NCI-H187 (cell line): ENCODE measurements around the gene ARHGAP18.
A peak's percentile ranks its signal among the peaks of the same experiment; 100 is the strongest.
"Not testable (repeated sequence)": the region's sequence is repeated elsewhere in the genome, so short reads cannot be mapped to it uniquely, and the experiment has no call there.

Source experiments
- DNase-seq, 2 experiments: peaks; one replicate each; lab custom pipeline; 2025; lab: John Stamatoyannopoulos, UW

Gene ARHGAP18

GRCh38 chr6:129577691-129578090, 132.3 kb downstream of the ARHGAP18 start:
- DNase-seq, result no peak

DNA sequence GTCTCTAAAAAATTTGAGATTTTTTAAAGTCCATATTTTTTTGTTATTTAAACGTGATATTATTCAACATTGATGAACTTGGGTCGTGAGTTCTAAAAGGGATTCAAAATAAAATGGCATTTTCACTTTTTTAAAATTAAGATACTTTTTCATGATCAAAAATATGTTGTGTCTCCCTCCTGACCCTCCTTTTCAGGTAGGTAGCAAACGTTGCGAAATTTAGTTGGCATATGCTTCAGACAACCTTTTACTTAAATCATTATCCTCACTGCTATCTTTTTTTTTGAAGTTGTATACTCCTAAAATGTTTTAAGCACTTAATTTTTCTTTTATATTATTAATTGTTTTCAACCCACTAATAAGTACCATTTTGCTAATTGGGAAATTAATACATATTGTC, 133.5 kb downstream of the ARHGAP18 start:
- DNase-seq, result no peak

DNA sequence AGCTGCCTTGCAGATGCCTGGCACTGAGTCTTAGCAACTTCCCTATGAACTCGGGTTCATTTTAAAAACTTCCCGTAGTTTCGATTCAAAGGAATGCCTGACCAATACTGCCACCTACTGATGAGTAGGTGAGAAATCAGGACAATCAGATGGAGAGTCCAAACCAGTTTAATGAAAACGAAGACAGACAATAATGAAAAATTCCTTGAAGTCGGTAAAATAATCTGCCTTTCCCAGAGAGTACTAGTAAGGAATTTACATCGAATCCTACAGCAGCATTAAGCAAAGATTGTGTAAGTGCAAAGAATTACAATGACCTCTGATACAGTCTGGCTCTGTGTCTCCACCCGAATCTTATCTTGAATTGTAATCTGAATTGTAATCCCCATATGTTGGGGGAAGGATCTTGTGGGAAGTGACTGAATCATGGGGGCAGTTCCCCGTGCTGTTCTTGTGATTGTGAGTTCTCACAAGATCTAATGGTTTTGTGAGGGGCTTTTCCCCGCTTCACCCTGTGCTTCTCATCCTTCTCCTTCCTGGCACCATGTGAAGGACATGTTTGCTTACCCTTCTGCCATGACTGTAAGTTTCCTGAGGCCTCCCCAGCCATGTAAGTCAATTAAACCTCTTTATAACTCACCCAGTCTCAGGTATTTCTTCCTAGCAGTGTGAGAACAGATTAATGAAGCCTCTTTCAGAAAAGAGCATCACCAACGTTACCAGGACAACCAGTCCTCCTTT, 134.4 kb downstream of the ARHGAP18 start:
- peak in 1 of 2 experiments; percentile 0 for DNase-seq

DNA sequence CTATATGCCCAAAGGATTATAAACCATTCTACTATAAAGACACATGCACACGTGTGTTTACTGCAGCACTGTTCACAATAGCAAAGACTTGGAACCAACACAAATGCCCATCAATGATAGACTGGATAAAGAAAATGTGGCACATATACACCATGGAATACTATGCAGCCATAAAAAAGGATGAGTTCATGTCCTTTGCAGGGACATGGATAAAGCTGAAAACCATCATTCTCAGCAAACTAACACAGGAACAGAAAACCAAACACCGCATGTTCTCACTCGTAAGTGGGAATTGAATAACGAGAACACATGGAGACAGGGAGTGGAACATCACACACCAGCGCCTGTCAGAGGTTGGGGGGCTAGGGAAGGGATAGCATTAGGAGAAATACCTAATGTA, 135.4 kb downstream of the ARHGAP18 start:
- not testable (repeated sequence) for DNase-seq

DNA sequence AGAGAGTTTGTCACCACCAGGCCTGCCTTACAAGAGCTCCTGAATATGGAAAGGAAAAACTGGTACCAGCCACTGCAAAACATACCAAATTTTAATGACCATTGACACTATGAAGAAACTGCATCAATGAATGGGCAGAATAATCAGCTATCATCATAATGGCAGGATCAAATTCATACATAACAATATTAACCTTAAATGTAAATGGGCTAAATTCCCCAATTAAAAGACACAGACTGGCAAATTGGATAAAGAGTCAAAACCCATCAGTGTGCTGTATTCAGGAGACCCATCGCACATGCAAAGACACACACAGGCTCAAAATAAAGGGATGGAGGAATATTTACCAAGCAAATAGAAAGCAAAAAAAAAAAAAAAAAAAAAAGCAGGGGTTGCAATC, 139.0 kb downstream of the ARHGAP18 start:
- not testable (repeated sequence) for DNase-seq

DNA sequence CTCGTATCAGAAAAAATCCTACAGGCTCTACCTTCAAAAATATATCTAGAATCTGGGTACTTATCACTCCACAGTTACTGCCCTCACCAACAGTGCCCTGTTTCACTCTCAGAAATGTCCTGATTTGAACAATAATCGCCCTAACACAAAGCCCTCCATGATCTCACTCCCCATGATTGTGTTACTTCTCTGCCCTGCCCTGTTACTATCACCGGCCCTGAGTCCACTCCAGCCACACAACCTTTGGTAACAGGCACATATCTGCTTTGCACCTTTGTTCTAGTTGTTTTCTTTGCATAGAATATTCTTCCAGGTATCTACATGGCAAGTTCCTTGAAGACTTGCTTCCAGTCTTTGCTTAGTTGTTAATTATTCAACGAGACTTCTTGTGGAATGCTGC, 142.0 kb downstream of the ARHGAP18 start:
- DNase-seq, result no peak

DNA sequence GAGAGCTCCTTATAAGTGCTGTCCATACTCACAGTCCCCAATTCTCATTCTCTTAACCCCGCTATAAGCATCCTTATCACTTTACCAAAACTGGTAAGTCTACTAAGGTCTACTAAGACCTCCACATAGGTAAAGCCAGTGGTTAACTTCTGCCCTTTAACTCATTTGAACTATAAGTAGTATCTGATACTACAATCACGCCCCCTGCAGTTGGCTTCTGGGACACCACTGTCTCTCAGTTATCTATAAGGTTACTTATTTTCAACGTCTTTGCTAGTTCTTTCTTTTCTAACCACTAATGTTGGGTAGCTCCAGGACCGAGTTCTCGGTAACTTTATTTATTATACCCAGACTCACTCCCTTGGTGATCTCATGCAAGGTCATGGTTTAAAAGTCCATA, 142.6 kb downstream of the ARHGAP18 start:
- peak in 1 of 2 experiments; percentile 7 for DNase-seq

DNA sequence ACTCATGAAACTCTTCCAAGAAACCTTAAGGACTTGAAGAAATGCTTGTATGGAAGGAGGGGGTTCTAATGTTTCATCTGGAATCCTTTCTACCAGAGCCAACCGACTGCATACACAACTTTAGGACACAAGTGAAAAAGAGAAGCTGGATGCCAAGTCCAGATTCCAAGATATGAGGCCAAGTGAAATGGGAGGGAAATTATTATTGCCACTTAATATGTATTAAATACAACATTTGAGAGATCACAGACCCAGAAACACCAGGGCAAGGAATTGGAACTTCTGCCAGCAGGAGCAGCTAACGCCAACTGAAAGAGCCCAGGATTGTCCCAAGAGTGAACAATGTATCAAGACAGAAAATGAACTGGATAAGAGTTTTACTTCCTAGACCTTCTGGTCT, 144.2 kb downstream of the ARHGAP18 start:
- DNase-seq, result no peak

GRCh38 chr6:129565366-129565765, 144.6 kb downstream of the ARHGAP18 start:
- DNase-seq, result no peak

DNA sequence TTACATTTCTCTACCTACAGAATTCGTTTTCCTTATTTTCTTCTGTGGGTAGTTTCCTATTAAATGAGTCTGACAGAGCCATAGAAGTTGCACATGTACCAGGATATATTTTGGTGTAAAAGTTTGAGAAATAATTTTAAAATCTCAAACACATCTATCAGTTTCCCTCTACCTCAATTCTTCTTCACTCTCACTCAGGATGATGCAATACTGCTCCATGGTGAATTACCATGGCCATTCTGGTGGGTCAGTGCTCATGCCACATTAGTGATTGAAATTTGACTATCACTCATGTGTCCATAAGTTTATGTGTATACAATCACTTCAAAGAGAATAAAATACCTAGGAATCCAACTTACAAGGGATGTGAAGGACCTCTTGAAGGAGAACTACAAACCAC, 151.7 kb downstream of the ARHGAP18 start:
- no peak for DNase-seq

DNA sequence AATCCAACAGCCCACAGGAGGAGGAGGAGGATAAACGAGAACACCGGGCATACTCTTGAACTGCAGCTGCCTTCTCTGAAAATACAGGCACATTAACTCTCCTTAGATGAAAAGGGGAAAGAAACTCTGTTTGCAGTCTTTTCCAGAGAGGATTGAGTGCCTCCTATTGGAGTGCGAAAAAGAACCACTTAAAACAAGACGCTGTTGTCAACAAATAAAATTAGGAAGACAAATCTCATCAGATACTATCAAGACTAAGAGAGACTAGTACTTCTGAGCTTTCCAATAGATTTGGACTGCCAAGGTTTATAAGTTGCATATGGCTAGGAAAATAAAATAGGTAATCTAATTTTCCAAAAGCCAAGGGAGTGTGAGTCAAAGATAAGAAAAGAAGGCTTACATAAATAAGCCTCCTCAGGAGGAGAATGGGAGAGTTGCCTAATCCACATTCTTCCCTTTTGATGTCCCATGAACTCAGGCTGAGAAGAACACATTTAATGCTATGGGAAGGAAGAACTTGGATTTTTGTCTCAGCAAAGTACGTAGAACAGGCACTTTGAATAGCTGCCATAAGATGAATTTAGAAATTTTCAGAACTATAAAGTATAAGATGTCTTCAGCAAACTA, 154.7 kb downstream of the ARHGAP18 start:
- no peak for DNase-seq

- DNase-seq, result no peak
Observed at GRCh38 chr6:129552413-129552812, 157.6 kb downstream of the ARHGAP18 start.

DNA sequence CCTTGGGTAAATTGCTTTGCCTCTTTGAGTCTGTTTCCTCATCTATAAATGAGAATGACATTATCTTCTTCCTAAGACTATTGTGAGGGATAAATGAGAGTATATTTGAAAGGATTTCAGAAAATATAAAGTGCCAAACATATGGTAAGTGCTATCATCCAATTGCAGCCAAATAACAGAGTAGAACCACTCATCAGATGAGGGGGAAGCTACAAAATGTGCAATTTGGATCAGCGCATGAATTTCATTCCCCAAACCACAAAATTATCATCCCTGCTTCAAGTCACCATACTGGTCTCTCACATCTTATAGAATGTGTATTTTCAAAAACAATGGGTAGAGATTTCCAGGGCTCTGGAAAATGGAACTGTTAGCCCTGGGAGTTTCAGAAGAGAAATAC, 158.5 kb downstream of the ARHGAP18 start:
- DNase-seq, result no peak

GRCh38 chr6:129546702-129547101, 163.3 kb downstream of the ARHGAP18 start:
- no peak for DNase-seq

DNA sequence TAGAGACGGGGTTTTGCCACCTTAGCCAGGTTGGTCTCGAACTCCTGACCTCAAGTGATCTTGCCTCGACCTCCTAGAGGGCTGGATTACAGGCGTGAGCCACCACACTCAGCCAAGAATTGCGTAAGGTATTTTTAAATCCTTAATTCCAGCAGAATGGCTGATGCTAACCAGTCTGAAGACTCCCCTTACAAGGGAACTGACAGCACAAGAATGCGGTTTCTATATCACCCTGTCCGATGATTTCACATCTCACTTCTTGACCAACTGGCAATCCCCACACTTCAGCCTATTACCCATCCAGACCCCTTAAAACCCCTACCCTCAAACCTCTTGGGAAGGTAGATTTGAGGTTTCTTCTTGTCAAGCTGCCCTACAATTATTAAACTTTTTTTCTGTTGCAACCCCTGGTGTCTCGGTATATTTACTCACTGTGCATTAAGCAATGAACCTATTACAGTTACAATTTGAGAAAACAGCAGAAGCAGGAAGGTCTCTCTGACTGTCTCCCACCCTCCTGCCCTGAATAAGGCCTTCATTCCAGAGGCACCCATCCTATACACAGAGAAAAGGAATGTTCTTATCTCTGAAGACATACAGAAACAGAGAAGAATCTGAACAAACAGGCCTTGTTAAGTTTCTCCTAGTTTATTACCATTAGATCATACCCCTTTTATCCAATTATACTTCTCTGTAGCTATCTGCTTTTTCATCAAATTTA, 164.9 kb downstream of the ARHGAP18 start:
- no peak for DNase-seq

DNA sequence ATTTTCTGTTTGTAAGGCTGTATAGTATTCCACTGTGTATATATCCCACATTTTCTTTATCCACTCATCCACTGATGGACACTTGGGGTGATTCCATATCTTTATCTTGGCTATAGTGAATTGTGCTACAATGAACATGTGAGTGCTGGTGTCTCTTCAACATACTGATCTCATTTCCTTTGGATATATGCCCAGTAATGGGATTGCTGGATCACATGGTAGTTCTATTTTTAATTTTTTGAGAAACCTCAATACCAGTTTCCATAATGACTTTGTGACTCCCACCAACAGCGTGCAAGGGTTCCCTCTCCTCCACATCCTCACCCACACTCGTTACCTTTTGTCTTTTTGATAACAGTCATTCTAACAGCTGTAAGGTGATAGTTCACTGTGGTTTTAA, 166.0 kb downstream of the ARHGAP18 start:
- no peak for DNase-seq

GRCh38 chr6:129542705-129543104, 167.3 kb downstream of the ARHGAP18 start:
- DNase-seq, result no peak

- DNase-seq, result no peak
Observed at GRCh38 chr6:129539032-129539431, 170.9 kb downstream of the ARHGAP18 start.

GRCh38 chr6:129536271-129536670, 173.7 kb downstream of the ARHGAP18 start:
- DNase-seq, result no peak

DNA sequence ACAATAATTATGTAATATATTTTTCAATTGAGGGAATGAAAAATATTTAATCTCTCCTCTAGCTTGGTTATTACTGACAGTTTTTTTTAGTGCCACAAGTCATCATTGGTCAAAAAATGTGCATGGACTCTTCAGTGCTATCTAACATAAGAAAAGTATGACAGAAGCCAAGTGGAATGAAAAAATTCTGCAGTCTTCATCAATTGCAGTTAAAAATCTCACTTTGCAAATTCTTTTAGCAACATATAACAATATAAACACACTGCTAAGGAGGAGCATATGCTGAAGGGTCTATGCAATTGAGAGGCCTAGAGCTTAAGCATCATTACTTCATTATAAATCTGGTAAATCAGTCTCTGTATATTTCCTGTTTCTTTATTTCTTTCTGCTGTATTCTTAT, 175.1 kb downstream of the ARHGAP18 start:
- DNase-seq, result no peak
